Dedifferentiated amniotic fluid mesenchymal stem cell (primary cell): Measurements from ENCODE around the gene LSM10.
A peak's percentile ranks its signal among the peaks of the same experiment; 100 is the strongest.

ENCODE experiments used
- DNase-seq: peaks from one replicate; pipeline ENCODE4 v3.0.0-alpha.2; 2016; ENCODE audit errors: extremely low spot score

LSM10 gene

DNA sequence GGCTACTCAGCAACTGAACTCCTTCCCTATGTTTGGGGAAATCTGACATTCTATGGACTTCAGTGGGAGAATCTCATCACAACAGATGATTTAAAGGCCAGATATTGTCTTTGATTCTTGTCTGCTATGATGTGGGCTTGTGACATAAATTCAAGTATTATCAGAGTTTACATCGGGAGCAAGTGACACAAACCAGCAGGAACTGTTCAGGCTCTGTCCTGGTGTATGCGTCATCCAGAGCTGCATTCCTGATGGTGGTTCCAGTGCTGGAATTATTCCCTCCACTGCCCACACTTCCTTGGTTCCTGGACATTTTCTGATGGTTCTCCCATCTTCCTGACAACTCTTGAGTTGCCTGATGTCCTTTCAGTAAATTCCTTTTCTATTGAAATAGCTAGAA, 10.8 kb upstream of the LSM10 start:
- peak; percentile 49 for DNase-seq

- DNase-seq, result no peak
These were observed 8.7 kb upstream of the LSM10 start for GRCh38 chr1:36406440-36406839.

- no peak for DNase-seq
These were observed 4.8 kb upstream of the LSM10 start for GRCh38 chr1:36402504-36402890.

- no peak for DNase-seq
These were observed 4.1 kb upstream of the LSM10 start for GRCh38 chr1:36401602-36402503.

DNA sequence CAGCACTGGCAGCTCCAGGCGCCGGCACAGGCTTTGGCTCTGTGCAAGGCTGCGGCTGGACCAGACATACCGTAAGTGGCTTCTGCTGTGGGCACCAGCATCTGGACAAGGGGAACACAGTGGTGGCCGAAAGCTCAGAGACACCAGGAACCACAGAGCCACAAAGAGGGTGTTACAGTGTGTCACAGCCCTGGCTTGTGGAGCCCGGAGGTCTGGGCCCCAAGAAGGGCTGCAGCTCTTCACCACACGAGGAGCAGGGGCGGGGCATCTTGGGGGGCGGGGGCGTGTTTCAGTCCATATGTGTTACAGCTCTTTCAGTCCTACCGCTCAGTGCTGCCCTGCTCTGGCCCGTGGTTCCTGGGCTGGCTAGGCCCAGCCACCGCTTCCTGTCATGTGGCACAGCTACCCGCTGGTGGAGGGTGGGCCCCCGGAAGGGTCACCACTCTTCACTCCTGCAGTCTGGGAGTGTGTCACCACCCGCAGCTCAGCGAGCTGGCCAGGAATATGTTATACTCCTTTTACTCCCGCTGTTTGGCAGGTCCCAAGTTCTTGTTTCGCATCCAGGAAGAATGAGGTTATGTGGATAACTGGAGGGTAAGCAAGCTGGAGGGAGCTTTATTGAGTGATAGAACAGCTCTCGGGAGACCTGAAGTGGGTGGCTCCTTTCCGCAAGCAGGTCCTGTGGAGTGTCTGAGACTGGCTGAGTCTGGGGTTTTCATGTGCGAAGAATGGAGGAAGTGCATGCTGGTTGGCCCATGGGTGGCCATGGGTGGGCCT, 3.3 kb upstream of the LSM10 start:
- DNase-seq, result no peak

DNA sequence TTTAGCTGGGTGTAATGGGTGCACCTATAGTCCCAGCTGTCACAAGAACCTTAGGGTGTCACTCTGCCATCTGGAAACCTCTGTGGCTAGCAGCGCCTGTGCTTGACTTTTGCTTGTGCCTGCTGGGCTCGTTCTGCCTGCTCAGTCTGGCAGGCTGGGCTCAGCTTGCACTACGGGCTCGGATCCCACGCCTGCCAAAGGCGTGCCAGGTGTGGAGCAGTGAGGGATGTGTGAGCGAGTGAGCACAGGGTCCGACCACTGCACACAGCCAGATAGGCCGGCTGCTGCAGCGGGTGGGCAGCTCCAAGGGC, 2.8 kb upstream of the LSM10 start:
- no peak for DNase-seq

DNA sequence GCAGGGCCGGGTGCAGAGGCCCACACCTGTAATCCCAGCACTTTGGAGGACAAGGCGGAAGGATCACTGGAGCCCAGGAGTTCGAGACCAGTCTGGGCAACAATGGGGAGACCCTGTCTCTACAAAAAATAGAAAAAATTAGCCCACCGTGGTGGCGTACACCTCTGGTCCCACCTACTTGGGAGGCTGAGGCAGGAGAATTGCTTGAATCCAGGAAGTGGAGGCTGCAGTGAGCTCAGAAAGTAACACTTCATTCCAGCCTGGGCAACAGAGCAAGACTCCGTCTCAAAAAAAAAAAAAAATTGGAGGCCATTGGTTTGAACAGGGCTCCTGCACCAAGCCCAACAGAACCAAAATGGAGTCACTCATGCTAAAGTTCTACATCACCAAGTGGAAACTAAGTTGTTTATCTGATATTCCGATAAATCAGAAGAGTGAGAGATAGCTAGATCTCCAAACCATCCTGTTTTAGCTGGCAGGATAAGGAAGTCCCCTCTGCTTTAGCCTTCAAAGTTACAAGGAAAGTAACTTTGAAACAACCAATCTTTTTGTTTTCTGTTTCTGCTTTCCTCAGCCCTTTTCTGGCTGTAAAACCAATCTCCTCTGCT, 766 bp upstream of the LSM10 start:
- DNase-seq, result no peak

DNA sequence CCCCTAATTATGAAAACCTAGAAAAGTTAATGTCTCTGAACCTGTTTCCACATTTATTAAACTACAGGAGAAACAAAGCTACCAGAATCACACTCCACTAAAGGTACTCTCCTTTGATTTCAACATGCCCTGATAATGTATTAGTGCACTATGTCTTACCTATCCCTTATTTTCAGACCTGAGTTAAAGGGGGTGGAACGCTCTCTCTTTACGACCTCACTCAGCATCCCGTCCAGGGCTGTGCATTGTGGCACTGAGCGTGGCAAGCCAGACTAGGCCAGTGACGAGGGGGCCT, 678 bp downstream of the LSM10 start:
- no peak for DNase-seq

- DNase-seq, result no peak
These were observed 1.3 kb downstream of the LSM10 start for GRCh38 chr1:36396359-36396758.

DNA sequence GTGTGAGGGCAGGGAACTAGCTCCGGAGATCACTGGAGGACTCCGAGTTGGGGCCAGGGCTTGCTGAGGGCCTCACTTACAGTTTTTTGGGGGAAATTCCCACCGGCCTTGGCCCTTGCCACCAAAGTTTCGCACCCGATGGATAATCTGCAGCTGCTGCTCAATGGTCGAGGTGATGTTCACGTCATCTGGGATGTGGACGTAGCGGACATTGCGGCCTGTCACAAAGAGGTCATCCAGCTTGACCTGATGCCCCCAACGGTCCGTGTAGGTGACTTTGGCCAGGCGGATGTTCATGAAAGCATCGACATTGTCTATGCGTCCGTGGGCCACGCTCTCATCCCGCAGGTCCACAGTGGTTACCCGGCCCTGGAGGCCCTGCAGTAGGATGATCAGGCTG, 4.0 kb downstream of the LSM10 start:
- no peak for DNase-seq

- DNase-seq, result no peak
These were observed 4.9 kb downstream of the LSM10 start for GRCh38 chr1:36392836-36393235.

DNA sequence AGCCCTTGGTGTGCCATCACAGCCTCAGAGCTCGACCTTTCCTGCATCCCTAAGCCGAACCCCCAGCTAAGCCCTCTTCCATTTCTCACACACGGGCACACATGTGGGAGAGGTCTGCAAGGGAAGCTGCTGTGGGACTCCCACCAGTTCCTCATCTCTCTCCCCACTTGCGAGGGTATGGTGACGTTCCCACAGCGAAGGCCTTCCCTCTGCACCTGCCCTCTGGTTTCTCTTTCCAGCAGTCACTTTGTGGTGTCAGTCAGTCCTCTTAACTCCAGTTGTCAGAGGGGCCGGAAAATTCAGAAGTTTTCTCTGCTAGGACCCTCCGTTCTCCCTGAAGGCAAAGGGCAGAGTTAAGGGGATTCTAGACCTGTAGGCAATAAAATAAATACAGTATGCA, 6.4 kb downstream of the LSM10 start:
- DNase-seq, result no peak

DNA sequence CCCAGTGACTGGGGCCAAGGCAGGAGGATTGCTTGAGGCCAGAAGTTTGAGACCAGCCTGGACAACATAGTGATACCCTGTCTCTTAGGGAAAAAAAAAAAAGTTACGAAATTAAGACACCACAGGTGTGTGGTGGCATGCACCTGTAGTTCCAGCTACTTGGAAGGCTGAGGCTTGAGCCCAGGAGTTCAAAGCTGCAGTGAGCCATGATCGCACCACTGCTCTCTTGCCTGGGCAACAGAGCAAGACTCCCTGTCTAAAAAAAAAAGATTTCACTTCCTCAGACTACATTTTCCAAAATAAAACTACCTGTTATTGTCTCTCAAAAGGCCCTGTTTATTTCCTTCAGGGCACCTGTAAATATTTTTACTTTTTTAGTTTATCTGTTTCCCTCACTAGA, 7.3 kb downstream of the LSM10 start:
- no peak for DNase-seq

GRCh38 chr1:36389999-36390398, 7.7 kb downstream of the LSM10 start:
- DNase-seq, result no peak

DNA sequence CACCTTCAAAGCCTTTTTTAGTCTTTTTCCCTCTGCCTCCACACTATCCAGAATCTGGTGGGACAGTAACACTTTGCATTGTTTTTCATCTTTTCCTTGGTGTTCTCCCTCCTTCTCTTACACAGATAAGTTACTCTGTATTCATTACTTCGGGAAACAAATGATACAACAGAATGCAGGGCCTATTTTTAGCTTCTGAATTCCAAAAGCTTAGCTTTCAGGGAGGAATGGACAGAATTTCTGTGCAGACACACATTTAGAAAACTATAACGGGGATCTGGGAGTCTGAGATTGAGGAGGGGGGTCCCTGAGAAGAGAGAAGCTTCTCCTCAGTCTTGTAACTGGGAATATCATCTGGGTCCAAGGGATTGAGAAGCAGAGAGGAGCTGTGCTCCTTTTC, 8.4 kb downstream of the LSM10 start:
- DNase-seq, result no peak

DNA sequence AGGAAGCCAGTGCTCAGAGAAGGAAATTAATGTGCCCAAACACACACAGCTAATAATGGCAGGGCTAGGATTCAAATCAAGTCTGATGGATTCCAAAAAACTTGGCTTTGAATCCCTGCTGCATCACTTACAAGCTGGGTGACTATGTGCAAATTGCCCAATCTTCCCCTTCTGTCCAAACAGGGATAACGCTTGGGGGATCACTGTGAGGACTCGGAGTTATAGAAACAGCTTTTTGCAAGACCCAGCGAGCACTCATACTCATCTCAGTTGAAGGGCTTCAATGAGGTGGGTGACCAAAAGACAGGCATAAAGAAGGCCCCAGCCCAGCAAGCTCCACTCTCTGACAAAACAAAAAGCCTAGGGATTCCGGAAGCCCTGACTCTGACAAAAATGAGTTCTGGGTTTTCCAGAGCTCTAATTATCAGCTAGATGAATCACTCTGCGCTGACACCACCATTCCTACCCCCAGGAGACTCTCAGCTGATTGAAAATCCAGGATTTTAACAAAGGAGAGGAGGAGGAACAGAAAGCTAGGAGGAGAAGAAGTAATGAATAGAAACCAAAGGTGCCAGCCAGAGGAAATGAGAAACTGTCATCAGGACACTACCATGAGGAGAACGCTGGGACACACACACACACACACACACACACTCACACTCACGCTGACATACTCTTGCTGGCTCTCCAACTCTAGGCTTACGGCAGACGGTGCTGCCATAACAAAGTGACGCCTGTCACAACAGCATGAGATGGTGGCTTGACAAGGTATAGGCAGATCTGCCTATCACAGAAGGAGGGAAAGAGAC, 10.4 kb downstream of the LSM10 start:
- DNase-seq, result peak; percentile 33

DNA sequence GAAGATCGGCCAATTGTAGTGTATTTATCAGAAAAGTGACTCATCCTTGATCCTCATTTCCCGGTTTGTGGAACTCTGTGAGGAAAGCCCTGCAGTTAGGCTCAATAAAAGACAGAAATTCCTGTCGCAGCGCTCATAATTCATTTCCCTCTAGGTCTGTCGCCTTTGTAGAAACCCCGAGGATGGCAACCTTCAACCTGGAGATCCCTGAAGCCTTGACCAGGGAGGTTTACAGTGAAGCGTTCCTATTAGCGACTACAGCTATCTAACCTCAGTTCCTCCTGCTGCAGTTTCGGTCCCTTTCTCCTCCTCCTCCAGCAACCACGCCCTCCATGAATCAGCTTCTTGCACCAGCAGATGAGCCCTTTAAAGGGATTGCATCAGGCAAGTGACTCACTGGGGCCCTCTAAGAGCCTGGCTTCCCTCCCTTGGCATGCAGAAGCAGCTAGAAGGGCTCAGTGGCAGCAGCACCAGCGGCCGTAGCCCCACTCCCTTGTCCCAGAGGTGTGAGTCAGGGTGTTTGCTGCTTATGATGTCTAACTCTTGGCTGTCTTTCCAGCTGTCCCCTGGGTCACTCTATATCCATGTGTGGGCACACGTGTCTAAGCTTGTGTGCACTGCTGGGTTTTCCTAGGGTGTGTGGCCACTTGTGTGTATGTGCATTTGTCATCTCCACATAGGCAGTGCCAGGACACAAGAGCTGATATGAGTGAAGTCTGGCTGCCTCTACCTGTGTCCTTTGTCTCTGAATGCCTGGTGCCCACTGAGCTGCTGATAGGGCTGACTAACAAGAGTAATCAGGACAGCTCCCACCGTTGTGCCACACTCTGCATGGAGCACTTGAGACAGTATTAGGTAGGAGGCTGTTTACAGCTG, 11.2 kb downstream of the LSM10 start:
- peak; percentile 100 for DNase-seq

- peak; percentile 99 for DNase-seq
These were observed 12.1 kb downstream of the LSM10 start, which contains the start of gene STK40 for GRCh38 chr1:36385410-36386264. Gene STK40, minus strand, starts transcription at chr1:36385924. Its CDS starts 24,592 bp downstream, at chr1:36361332.

GRCh38 chr1:36384542-36385409, 12.9 kb downstream of the LSM10 start:
- no peak for DNase-seq
